ENCODE data around the gene TRAF2. TPM values are rescaled to one million over a fixed set of nuclear protein-coding genes. Genes with fewer than 3 reads are reported as not detected.

TRAF2 gene
- total and polyA plus RNA-seq, 2 of the 8 experiments (the other 6 are each of a cell fraction or from before 2014, with no cell fraction given) = 26.9 to 50.2 TPM

DNA sequence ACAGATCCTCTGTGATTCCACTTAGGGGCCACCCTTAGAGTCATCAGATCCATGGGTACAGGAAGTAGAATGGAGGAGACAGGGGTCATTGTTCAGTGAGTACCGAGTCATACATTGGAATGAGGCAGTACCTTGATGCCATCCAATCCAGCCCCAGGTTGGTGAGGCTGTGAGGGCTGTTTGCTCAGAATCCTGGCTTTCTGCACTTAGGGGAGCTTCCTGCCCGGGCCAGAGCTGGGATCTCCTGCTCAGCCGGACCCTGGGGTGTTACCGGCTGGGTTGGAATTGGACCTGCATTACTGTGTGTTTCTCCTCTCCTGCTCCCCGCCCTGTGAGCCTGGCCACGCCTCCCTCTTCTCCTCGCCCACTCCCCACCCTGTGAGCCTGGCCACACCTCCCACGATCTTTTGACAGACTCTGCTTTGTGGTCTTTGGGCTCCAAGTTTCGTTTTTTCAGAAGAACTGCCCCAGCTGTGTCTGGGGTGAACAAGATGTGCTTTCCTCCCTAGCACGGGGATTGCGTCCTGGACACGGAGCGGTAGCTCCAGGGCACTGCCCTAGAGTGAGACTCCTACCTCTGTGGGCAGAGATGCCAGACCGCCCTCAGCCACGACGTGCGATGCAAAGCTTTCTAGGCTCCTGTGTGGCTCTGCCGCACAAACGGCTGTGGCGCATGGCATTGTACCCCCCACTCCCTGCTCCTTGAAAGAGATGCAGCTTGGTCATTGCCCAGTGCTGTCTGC lies 15.4 kb downstream of the TRAF2 start:
- Histone ChIP-seq H4K8ac (ENCODE audit: extremely low read depth, insufficient read depth, low read length) (no peak overlapping the region), H2AK5ac (ENCODE audit: low read depth, low read length) (no peak overlapping the region), H2BK12ac (ENCODE audit: low read depth, low read length) (no peak overlapping the region), H2BK20ac (ENCODE audit: low read length) (no peak overlapping the region), H4K20me1 (replicated peaks in 1 of 2; ENCODE audit: control insufficient read depth in 1 of 2, insufficient read depth in 2 of 2, low read length in 2 of 2) (peaks cover 10 to 21% of the 10 kb centered on the region in 2 experiments), H3K23ac (ENCODE audit: insufficient read length) (no peak overlapping the region), H3K27me3 (replicated peaks in 1 of 4; ENCODE audit: control insufficient read depth in 3 of 4, extremely low read depth in 1 of 4, insufficient read depth in 3 of 4, low read length in 3 of 4) (no peaks in the 10 kb centered on the region), H3K9me3 (ENCODE audit: insufficient read depth in 2 of 2, low read depth in 1 of 2, low read length in 1 of 2) (no peaks in the 10 kb centered on the region), H2AFZ (ENCODE audit: low read length) (no peak overlapping the region), H3K4me3 (ENCODE audit: extremely low read depth in 1 of 4, insufficient read depth in 2 of 4, low read depth in 3 of 4, low read length in 4 of 4) (no peak overlapping the region), H3K14ac (ENCODE audit: insufficient read length) (no peak overlapping the region), H3K56ac (replicated peaks; ENCODE audit: insufficient read length, low read depth, low read length) (no peak overlapping the region), H3K79me1 (ENCODE audit: low read depth, low read length) (peaks cover 10% of the 10 kb centered on the region; the same call in 1 of the 2 replicates), H3K4ac (replicated peaks; ENCODE audit: insufficient read length, low read depth, low read length) (no peak overlapping the region), H3K4me1 (replicated peaks in 1 of 4; ENCODE audit: control insufficient read depth in 3 of 4, insufficient read depth in 4 of 4, low read length in 3 of 4) (no peaks in the 10 kb centered on the region; a peak in 1 of 7 replicates), H2BK120ac (replicated peaks; ENCODE audit: low read depth, low read length) (no peak overlapping the region), H3K23me2 (ENCODE audit: low read depth, low read length) (no peaks in the 10 kb centered on the region), H2BK5ac (ENCODE audit: low read depth, low read length) (no peak overlapping the region), H2BK15ac (ENCODE audit: low read length) (no peak overlapping the region), H3K18ac (ENCODE audit: extremely low read depth, low read length) (no peak overlapping the region), H3K4me2 (ENCODE audit: insufficient read depth in 1 of 2, low read depth in 2 of 2, low read length in 2 of 2) (no peak overlapping the region), H3K79me2 (ENCODE audit: control insufficient read depth in 1 of 2, insufficient read depth in 2 of 2, low read length in 2 of 2) (peaks cover 0 to 9% of the 10 kb centered on the region in 2 experiments; a peak in 1 of 4 replicates), H3K36me3 (ENCODE audit: control insufficient read depth in 2 of 4, insufficient read depth in 4 of 4, low read length in 3 of 4) (peaks cover 9 to 33% (median 23%) of the 10 kb centered on the region in 4 experiments; a peak in 7 of 8 replicates), H3K27ac (ENCODE audit: low read depth, low read length) (no peak overlapping the region), H4K5ac (ENCODE audit: insufficient read length, low read depth, low read length) (no peak overlapping the region), H3K9ac (replicated peaks in 1 of 4; ENCODE audit: extremely low read depth in 1 of 4, low read depth in 3 of 4, low read length in 3 of 4) (no peak overlapping the region), H4K91ac (replicated peaks; ENCODE audit: insufficient read length, low read length) (no peak overlapping the region)
- CTCF ChIA-PET (ENCODE audit: partially characterized antibody) = interaction anchor here (1.5 kb wide), 1 partner anchor 10 kb away, joined by 8 read pairs; no protein-coding TSS in a partner anchor
- DNase-seq (ENCODE audit: low read depth in 1 of 2, low spot score in 2 of 2) = no peak
- FAIRE-seq = no peak
- WGBS, 2 experiments (ENCODE audit: extremely low coverage in 1 of 2, insufficient coverage in 1 of 2, insufficient read length in 1 of 2, insufficient replicate concordance in 2 of 2, low coverage in 1 of 2, low lambda C conversion rate in 2 of 2, missing lambda C conversion rate in 1 of 2) = 87% methylated on average over 20 of the region's 20 CpGs; no CpG with 5 or more reads in 1 of the 2 experiments
- POLR2A ChIA-PET (ENCODE audit: partially characterized antibody) = no interaction called here
- no peak for TF ChIP-seq CTBP2 (IDR thresholded peaks at IDR 0.05; ENCODE audit: borderline replicate concordance, insufficient read depth, insufficient read length, low read length)
- no peak for TF ChIP-seq NANOG (IDR thresholded peaks at IDR 0.05; ENCODE audit: insufficient read depth, low read depth, low read length, poor library complexity, severe bottlenecking)
- TF ChIP-seq SP4 (IDR thresholded peaks at IDR 0.05; ENCODE audit: low read length) = no peak
- no peak for TF ChIP-seq POLR2AphosphoS5 (IDR thresholded peaks at IDR 0.05; ENCODE audit: low read depth, low read length)
- no peak for TF ChIP-seq NRF1 (IDR thresholded peaks at IDR 0.05; ENCODE audit: low read depth, low read length)
- TF ChIP-seq EP300 (IDR thresholded peaks at IDR 0.05; ENCODE audit: borderline replicate concordance in 1 of 2, low read depth in 2 of 2, low read length in 2 of 2) = no peak
- no peak for TF ChIP-seq CHD2 (IDR thresholded peaks at IDR 0.05; ENCODE audit: low read length)
- no peak for TF ChIP-seq TEAD4 (IDR thresholded peaks at IDR 0.05; ENCODE audit: low read depth, low read length)
- no peak for TF ChIP-seq HDAC6 (IDR thresholded peaks at IDR 0.05; ENCODE audit: low read depth, low read length)
- no peak for TF ChIP-seq CREB1 (IDR thresholded peaks at IDR 0.05)
- no peak for TF ChIP-seq RBBP5 (IDR thresholded peaks at IDR 0.05; ENCODE audit: borderline replicate concordance, low read depth, low read length)
- TF ChIP-seq KDM4A (IDR thresholded peaks at IDR 0.05; ENCODE audit: low read depth, low read length, severe bottlenecking) = no peak

Measured in H1 (cell line).